GM21360 (cell line): ENCODE measurements around the gene DMRTC1B.
"Not testable (repeated sequence)": the region's sequence is repeated elsewhere in the genome, so short reads cannot be mapped to it uniquely, and the experiment has no call there.

ENCODE experiments used
- ATAC-seq: cut with Tn5 transposase; IDR thresholded peaks from one replicate; pipeline ENCODE4 v1.9.1; 2021; ENCODE audit warnings: mild to moderate bottlenecking, moderate library complexity; ENCODE audit not compliant: unreplicated experiment

DMRTC1B gene

GRCh38 chrX:72776653-72777466 is at the start of gene DMRTC1B:
TSS of gene DMRTC1B (plus strand) at chrX:72776890. CDS start at chrX:72845136, 68,246 bp downstream.
- ATAC-seq: peak; percentile 84

- no peak for ATAC-seq
Observed at GRCh38 chrX:72727846-72728245, 48.8 kb upstream of the DMRTC1B start.

GRCh38 chrX:72733636-72734035 is 43.1 kb upstream of the DMRTC1B start:
- not testable (repeated sequence) for ATAC-seq

GRCh38 chrX:72735561-72735960 is 41.1 kb upstream of the DMRTC1B start:
- ATAC-seq: no peak

- ATAC-seq: not testable (repeated sequence)
Observed at GRCh38 chrX:72745546-72745945, 31.1 kb upstream of the DMRTC1B start.

GRCh38 chrX:72748545-72748944 is 28.1 kb upstream of the DMRTC1B start:
- ATAC-seq: not testable (repeated sequence)

GRCh38 chrX:72760454-72760853 is 16.2 kb upstream of the DMRTC1B start:
- ATAC-seq: not testable (repeated sequence)

- peak; percentile 64 for ATAC-seq
Observed at GRCh38 chrX:72777467-72777790, 739 bp downstream of the DMRTC1B start.

- not testable (repeated sequence) for ATAC-seq
Observed at GRCh38 chrX:72778146-72778545, 1.5 kb downstream of the DMRTC1B start.

- ATAC-seq: not testable (repeated sequence)
Observed at GRCh38 chrX:72782560-72782959, 5.9 kb downstream of the DMRTC1B start, which contains the start of gene FAM236B. TSS of gene FAM236B (minus strand) at chrX:72782660. CDS start at chrX:72782560, 100 bp downstream.

GRCh38 chrX:72783365-72783936 is 6.8 kb downstream of the DMRTC1B start:
- ATAC-seq: not testable (repeated sequence)

- not testable (repeated sequence) for ATAC-seq
Observed at GRCh38 chrX:72783964-72784363, 7.3 kb downstream of the DMRTC1B start.

GRCh38 chrX:72788142-72788541 is 11.5 kb downstream of the DMRTC1B start:
- ATAC-seq: not testable (repeated sequence)

- ATAC-seq: not testable (repeated sequence)
Observed at GRCh38 chrX:72790390-72790789, 13.7 kb downstream of the DMRTC1B start.

- ATAC-seq: not testable (repeated sequence)
Observed at GRCh38 chrX:72808110-72808509, 31.4 kb downstream of the DMRTC1B start, which contains the start of gene FAM236D. TSS of gene FAM236D (minus strand) at chrX:72808210. CDS start at chrX:72808110, 100 bp downstream.

- ATAC-seq: not testable (repeated sequence)
Observed at GRCh38 chrX:72830701-72831100, 54.0 kb downstream of the DMRTC1B start.

GRCh38 chrX:72837532-72837931 is 60.8 kb downstream of the DMRTC1B start:
- not testable (repeated sequence) for ATAC-seq

GRCh38 chrX:72882898-72883297 is 106.2 kb downstream of the DMRTC1B start:
- ATAC-seq: not testable (repeated sequence)

GRCh38 chrX:72889740-72890139 is 113.0 kb downstream of the DMRTC1B start:
- ATAC-seq: not testable (repeated sequence)
